A673 (cell line): ENCODE data around the gene USP48. TPM values are rescaled to one million over a fixed set of nuclear protein-coding genes. Genes with fewer than 3 reads are reported as not detected.
A peak's percentile ranks its signal among the peaks of the same experiment; 100 is the strongest.
"Not testable (repeated sequence)": the region's sequence is repeated elsewhere in the genome, so short reads cannot be mapped to it uniquely, and the experiment has no call there.

Source experiments
- BruUV-seq: library from RNA; stranded (reverse); fragments of 400-500 nt; replicated peaks from 2 replicates; lab custom pipeline; 2021; lab: Mats Ljungman, UMichigan
- CTCF ChIA-PET: fragments of 300-600 bp; sonication (Branson Sonifier 250); formaldehyde crosslinking; loops from one replicate; lab custom pipeline; 2022; ENCODE audit warnings: antibody characterized with exemption; lab: Charles Lee
- POLR2A ChIA-PET: fragments of 300-600 bp; sonication (Branson Sonifier 250); formaldehyde crosslinking; loops from one replicate; lab custom pipeline; 2022; ENCODE audit warnings: antibody characterized with exemption; ENCODE audit not compliant: low non-redundant PET; lab: Charles Lee
- DNase-seq: peaks from one replicate; pipeline ENCODE4 v3.0.0-alpha.2; 2015; ENCODE audit warnings: low spot score
- H3K27ac ChIP-seq: fragments of 200-600 bp; sonication (generic); 2 replicates; pipeline ENCODE4 v1.5.1; 2016; ENCODE audit warnings: mixed run types, low read depth, mild to moderate bottlenecking, mixed read lengths, antibody characterized with exemption, low read length; ENCODE audit not compliant: poor library complexity, severe bottlenecking
- H3K27me3 ChIP-seq: fragments of 200-600 bp; sonication (generic); replicated peaks from 2 replicates; pipeline ENCODE4 v1.6.1; 2017; ENCODE audit warnings: mixed run types, low read depth, mild to moderate bottlenecking, mixed read lengths, antibody characterized with exemption, low read length; ENCODE audit not compliant: insufficient read depth, poor library complexity
- H3K36me3 ChIP-seq: fragments of 200-600 bp; sonication (generic); 2 replicates; pipeline ENCODE4 v1.6.1; 2016; ENCODE audit warnings: mixed run types, mild to moderate bottlenecking, mixed read lengths, antibody characterized with exemption, low read length; ENCODE audit not compliant: insufficient read depth, poor library complexity, severe bottlenecking
- H3K4me1 ChIP-seq: fragments of 200-600 bp; sonication (generic); 2 replicates; pipeline ENCODE4 v1.6.1; 2017; ENCODE audit warnings: mixed run types, mild to moderate bottlenecking, mixed read lengths, antibody characterized with exemption, low read length; ENCODE audit not compliant: insufficient read depth, poor library complexity, severe bottlenecking
- H3K4me3 ChIP-seq: fragments of 200-600 bp; sonication (generic); 2 replicates; pipeline ENCODE4 v1.5.1; 2016; ENCODE audit warnings: low read depth, mixed run types, mild to moderate bottlenecking, mixed read lengths, low read length; ENCODE audit not compliant: poor library complexity, severe bottlenecking
- H3K9me3 ChIP-seq: fragments of 200-600 bp; sonication (generic); 2 replicates; pipeline ENCODE4 v1.6.1; 2016; ENCODE audit warnings: mixed run types, low read depth, mild to moderate bottlenecking, mixed read lengths, antibody characterized with exemption, low read length; ENCODE audit not compliant: poor library complexity, severe bottlenecking
- EZH2 ChIP-seq: fragments of 200-600 bp; sonication (generic); IDR thresholded peaks from 2 replicates; pipeline ENCODE4 v1.6.1; 2017; ENCODE audit warnings: borderline replicate concordance, low read depth, mild to moderate bottlenecking, mixed read lengths, antibody characterized with exemption, low read length; ENCODE audit not compliant: poor library complexity, severe bottlenecking
- intact Hi-C: fragments of 100-400 bp; cut with micrococcal nuclease; formaldehyde crosslinking; loops from one replicate; pipeline ENCODE4 v1.10.0; 2022; ENCODE audit not compliant: unreplicated experiment
- total RNA-seq: library from RNA; stranded (reverse); gene quantifications from 2 replicates; pipeline ENCODE4 v1.2.3, GENCODE V29; 2021
- TF ChIP-seq, protein P1 (sequence below): fragments of 300-800, 200-600 bp; sonication (generic); conservative IDR thresholded peaks from 2 replicates; pipeline ENCODE4 v1.5.1; 2017; ENCODE audit warnings: low read depth, mild to moderate bottlenecking, antibody characterized with exemption, low read length, moderate library complexity, mixed read lengths

Gene USP48
- total RNA-seq, 1 experiment from 2014 or later = 74.1 TPM

- no peaks in the 10 kb centered on the region for H3K27me3 ChIP-seq
- H3K4me3 ChIP-seq = no peak overlapping the region
- H3K36me3 ChIP-seq = no peaks in the 10 kb centered on the region
- H3K4me1 ChIP-seq = peaks cover 4% of the 10 kb centered on the region
- intact Hi-C loops = no loop called here
- TF ChIP-seq, protein P1, sequence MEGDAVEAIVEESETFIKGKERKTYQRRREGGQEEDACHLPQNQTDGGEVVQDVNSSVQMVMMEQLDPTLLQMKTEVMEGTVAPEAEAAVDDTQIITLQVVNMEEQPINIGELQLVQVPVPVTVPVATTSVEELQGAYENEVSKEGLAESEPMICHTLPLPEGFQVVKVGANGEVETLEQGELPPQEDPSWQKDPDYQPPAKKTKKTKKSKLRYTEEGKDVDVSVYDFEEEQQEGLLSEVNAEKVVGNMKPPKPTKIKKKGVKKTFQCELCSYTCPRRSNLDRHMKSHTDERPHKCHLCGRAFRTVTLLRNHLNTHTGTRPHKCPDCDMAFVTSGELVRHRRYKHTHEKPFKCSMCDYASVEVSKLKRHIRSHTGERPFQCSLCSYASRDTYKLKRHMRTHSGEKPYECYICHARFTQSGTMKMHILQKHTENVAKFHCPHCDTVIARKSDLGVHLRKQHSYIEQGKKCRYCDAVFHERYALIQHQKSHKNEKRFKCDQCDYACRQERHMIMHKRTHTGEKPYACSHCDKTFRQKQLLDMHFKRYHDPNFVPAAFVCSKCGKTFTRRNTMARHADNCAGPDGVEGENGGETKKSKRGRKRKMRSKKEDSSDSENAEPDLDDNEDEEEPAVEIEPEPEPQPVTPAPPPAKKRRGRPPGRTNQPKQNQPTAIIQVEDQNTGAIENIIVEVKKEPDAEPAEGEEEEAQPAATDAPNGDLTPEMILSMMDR = no peak
- no peak for TF ChIP-seq EZH2
- ChIA-PET POLR2A (no interaction called here), CTCF (no interaction called here)
- no peak overlapping the region for H3K27ac ChIP-seq
- no peak for DNase-seq
- H3K9me3 ChIP-seq = peaks cover 6% of the 10 kb centered on the region
- no TSS peak for BruUV-seq
Observed at GRCh38 chr1:21778405-21778727, 4.6 kb downstream of the USP48 start.

GRCh38 chr1:21776925-21777324 is 6.0 kb downstream of the USP48 start:
- H3K4me1 ChIP-seq, H3K27ac ChIP-seq, POLR2A ChIA-PET, H3K4me3 ChIP-seq, H3K36me3 ChIP-seq, DNase-seq, intact Hi-C loops, BruUV-seq, H3K27me3 ChIP-seq, H3K9me3 ChIP-seq: not testable (repeated sequence)
- CTCF ChIA-PET = interaction anchor here (0.7 kb wide), 1 partner anchor 13 kb away, joined by 10 read pairs; no protein-coding TSS in a partner anchor

- ChIA-PET CTCF (interaction anchor here (0.7 kb wide), 1 partner anchor 14 kb away, joined by 10 read pairs; no protein-coding TSS in a partner anchor), POLR2A (no interaction called here)
- no peaks in the 10 kb centered on the region for H3K4me1 ChIP-seq
- H3K9me3 ChIP-seq = peaks cover 6% of the 10 kb centered on the region
- BruUV-seq = no TSS peak
- H3K27ac ChIP-seq = no peak overlapping the region
- H3K4me3 ChIP-seq = no peak overlapping the region
- intact Hi-C loops = no loop called here
- no peaks in the 10 kb centered on the region for H3K36me3 ChIP-seq
- no peak for DNase-seq
- TF ChIP-seq EZH2 = no peak
- TF ChIP-seq, protein P1 = no peak
- H3K27me3 ChIP-seq = no peaks in the 10 kb centered on the region
Observed at GRCh38 chr1:21775985-21776562, 6.9 kb downstream of the USP48 start.

DNA sequence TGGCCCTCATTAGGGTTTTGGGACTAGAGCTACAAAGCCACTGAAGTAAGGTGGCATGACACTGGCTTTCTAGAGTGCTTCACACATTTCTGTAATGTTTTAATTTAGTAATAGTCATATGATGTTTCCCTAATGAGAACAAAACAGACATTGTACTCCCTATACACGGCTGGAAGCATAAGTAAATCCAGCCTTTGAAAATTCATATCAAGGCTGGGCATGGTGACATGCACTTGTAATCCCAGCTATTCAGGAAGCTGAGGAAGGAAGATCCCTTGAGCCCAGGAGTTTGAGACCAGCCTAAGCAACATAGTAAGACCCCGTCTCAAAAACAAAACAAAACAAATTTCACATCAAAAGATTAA is 7.4 kb downstream of the USP48 start:
- Histone ChIP-seq H3K4me1 (no peaks in the 10 kb centered on the region), H3K27ac (peak overlapping the region; percentile 21), H3K9me3 (peaks cover 6% of the 10 kb centered on the region), H3K27me3 (no peaks in the 10 kb centered on the region), H3K4me3 (no peak overlapping the region), H3K36me3 (no peaks in the 10 kb centered on the region)
- no peak for DNase-seq
- no TSS peak for BruUV-seq
- intact Hi-C loops = no loop called here
- POLR2A ChIA-PET = no interaction called here
- no peak for TF ChIP-seq EZH2
- TF ChIP-seq, protein P1 = no peak
- CTCF ChIA-PET = no interaction called here
